Caco-2 (cell line): Measurements from ENCODE around the gene CEND1. TPM values are rescaled to one million over a fixed set of nuclear protein-coding genes. Genes with fewer than 3 reads are reported as not detected.

Experiments used
- BruUV-seq: library from RNA; stranded (reverse); fragments of 400-500 nt; replicated peaks from 2 replicates; lab custom pipeline; 2021; lab: Mats Ljungman, UMichigan
- CTCF ChIA-PET: fragments of 300-600 bp; sonication (Branson Sonifier 250); formaldehyde crosslinking; loops from one replicate; lab custom pipeline; 2022; ENCODE audit warnings: antibody characterized with exemption; lab: Charles Lee
- POLR2A ChIA-PET: fragments of 300-600 bp; sonication (Branson Sonifier 250); formaldehyde crosslinking; loops from one replicate; lab custom pipeline; 2022; ENCODE audit warnings: antibody characterized with exemption; lab: Charles Lee
- DNase-seq, 2 experiments: peaks; one replicate each; pipeline versions ENCODE4 v3.0.0 to v3.0.0-alpha.2; 2020 to 2022
- H3K27me3 ChIP-seq: replicated peaks from 2 replicates; pipeline ENCODE4 v1.6.0; 2011; ENCODE audit warnings: low read length; ENCODE audit not compliant: control insufficient read depth, insufficient read depth
- H3K36me3 ChIP-seq: 2 replicates; pipeline ENCODE4 v1.5.1; 2011; ENCODE audit warnings: low read length; ENCODE audit not compliant: control insufficient read depth, insufficient read depth
- H3K4me1 ChIP-seq: fragments of 250-450 bp; sonication (Bioruptor Pico); 2 replicates; pipeline ENCODE4 v1.5.1; 2020; ENCODE audit warnings: mild to moderate bottlenecking
- H3K4me3 ChIP-seq: 2 replicates; pipeline ENCODE4 v1.5.1; 2011; ENCODE audit warnings: low read depth, mild to moderate bottlenecking, control low read depth, low read length
- H3K9me3 ChIP-seq: fragments of 250-450 bp; sonication (Bioruptor Pico); 2 replicates; pipeline ENCODE4 v1.5.1; 2020; ENCODE audit warnings: mild to moderate bottlenecking, moderate library complexity
- H3K27ac Mint-ChIP-seq: one replicate; pipeline ENCODE4 v1.8.0; 2022; ENCODE audit warnings: mixed read lengths; ENCODE audit not compliant: unreplicated experiment
- H3K27me3 Mint-ChIP-seq: one replicate; pipeline ENCODE4 v1.8.0; 2022; ENCODE audit warnings: mixed read lengths; ENCODE audit not compliant: insufficient read depth, unreplicated experiment
- H3K36me3 Mint-ChIP-seq: one replicate; pipeline ENCODE4 v1.8.0; 2022; ENCODE audit warnings: mild to moderate bottlenecking, mixed read lengths; ENCODE audit not compliant: insufficient read depth, unreplicated experiment
- H3K4me1 Mint-ChIP-seq: one replicate; pipeline ENCODE4 v1.8.0; 2022; ENCODE audit warnings: low read depth, mixed read lengths; ENCODE audit not compliant: unreplicated experiment
- H3K4me3 Mint-ChIP-seq: one replicate; pipeline ENCODE4 v1.8.0; 2022; ENCODE audit warnings: mild to moderate bottlenecking, moderate library complexity, mixed read lengths; ENCODE audit not compliant: unreplicated experiment
- H3K9me3 Mint-ChIP-seq: one replicate; pipeline ENCODE4 v1.8.0; 2022; ENCODE audit warnings: mixed read lengths; ENCODE audit not compliant: unreplicated experiment
- CTCF ChIP-seq, 2 experiments: fragments of 200-600 bp in 1 of 2; IDR thresholded peaks; 1 replicate in 1 of 2; 2 replicates in 1 of 2; pipeline versions ENCODE4 v1.5.1 to v1.8.0; 2011 to 2022; ENCODE audit warnings: antibody characterized with exemption in 1 of 2, control low read depth in 1 of 2, inconsistent platforms in 1 of 2, low read depth in 1 of 2, low read length in 1 of 2, mild to moderate bottlenecking in 1 of 2, moderate library complexity in 1 of 2; ENCODE audit not compliant: insufficient read depth in 1 of 2, severe bottlenecking in 1 of 2, unreplicated experiment in 1 of 2
- intact Hi-C: fragments of 100-400 bp; cut with micrococcal nuclease; formaldehyde crosslinking; loops from one replicate; pipeline ENCODE4 v1.10.0; 2022; ENCODE audit not compliant: unreplicated experiment
- total RNA-seq: library from RNA; stranded (reverse); gene quantifications from 2 replicates; pipeline ENCODE4 v1.2.3, GENCODE V29; 2022

CEND1 gene
- total RNA-seq, 1 experiment from 2014 or later = not detected

- H3K27ac Mint-ChIP-seq = no peak overlapping the region
- TF ChIP-seq CTCF (IDR thresholded peaks at IDR 0.05; ENCODE audit: insufficient read depth in 1 of 2, low read depth in 1 of 2, low read length in 1 of 2, severe bottlenecking in 1 of 2, unreplicated experiment in 1 of 2) = no peak
- intact Hi-C loops = no loop called here
These were observed 48.1 kb upstream of the CEND1 start for GRCh38 chr11:837990-838307.

GRCh38 chr11:837189-837989 is 47.5 kb upstream of the CEND1 start:
- ChIA-PET POLR2A (interaction anchor here (0.6 kb wide), 1 partner anchor 28 kb away, joined by 4 read pairs; no protein-coding TSS in a partner anchor), CTCF (interaction anchor here (1.6 kb wide), 1 partner anchor 8 kb away, joined by 4 read pairs; no protein-coding TSS in a partner anchor)
- no peak overlapping the region for H3K27ac Mint-ChIP-seq
- H3K4me1 Mint-ChIP-seq = peaks cover 19% of the 10 kb centered on the region
- no peak for DNase-seq
- H3K36me3 Mint-ChIP-seq = peaks cover 81% of the 10 kb centered on the region
- peaks cover 24% of the 10 kb centered on the region for H3K4me1 ChIP-seq
- intact Hi-C loops = no loop called here
- no peaks in the 10 kb centered on the region for H3K9me3 Mint-ChIP-seq
- no peak overlapping the region for H3K4me3 Mint-ChIP-seq
- BruUV-seq = no TSS peak
- no peaks in the 10 kb centered on the region for H3K9me3 ChIP-seq
- H3K27me3 Mint-ChIP-seq = no peaks in the 10 kb centered on the region
- H3K36me3 ChIP-seq = peaks cover 8% of the 10 kb centered on the region
- TF ChIP-seq CTCF (IDR thresholded peaks at IDR 0.05; ENCODE audit: insufficient read depth in 1 of 2, low read depth in 1 of 2, low read length in 1 of 2, severe bottlenecking in 1 of 2, unreplicated experiment in 1 of 2) = no peak
- H3K4me3 ChIP-seq = no peak overlapping the region
- H3K27me3 ChIP-seq = no peaks in the 10 kb centered on the region

More at GRCh38 chr11:837990-838307, 48.1 kb upstream of the CEND1 start:
- peaks cover 18% of the 10 kb centered on the region for H3K4me1 Mint-ChIP-seq
- no peak overlapping the region for H3K4me3 Mint-ChIP-seq
- no peak overlapping the region for H3K4me3 ChIP-seq
- H3K9me3 ChIP-seq = no peaks in the 10 kb centered on the region
- ChIA-PET POLR2A (interaction anchor here (0.6 kb wide), 1 partner anchor 29 kb away, joined by 4 read pairs; no protein-coding TSS in a partner anchor), CTCF (interaction anchor here (0.6 to 1.6 kb wide), 2 partner anchors 9 to 270 kb away, joined by 4 to 5 read pairs; no protein-coding TSS in a partner anchor)
- no peaks in the 10 kb centered on the region for H3K27me3 ChIP-seq
- H3K9me3 Mint-ChIP-seq = no peaks in the 10 kb centered on the region
- H3K36me3 ChIP-seq = peaks cover 8% of the 10 kb centered on the region
- BruUV-seq = no TSS peak
- peaks cover 84% of the 10 kb centered on the region for H3K36me3 Mint-ChIP-seq
- H3K27me3 Mint-ChIP-seq = no peaks in the 10 kb centered on the region
- no peak for DNase-seq
- H3K4me1 ChIP-seq = peaks cover 23% of the 10 kb centered on the region

GRCh38 chr11:836700-837099 is 46.8 kb upstream of the CEND1 start:
- Mint-ChIP-seq H3K9me3 (no peaks in the 10 kb centered on the region), H3K36me3 (peaks cover 78% of the 10 kb centered on the region), H3K27ac (no peak overlapping the region), H3K4me1 (peaks cover 24% of the 10 kb centered on the region), H3K4me3 (no peak overlapping the region), H3K27me3 (no peaks in the 10 kb centered on the region)
- peaks cover 8% of the 10 kb centered on the region for H3K36me3 ChIP-seq
- H3K4me3 ChIP-seq = no peak overlapping the region
- intact Hi-C loops = no loop called here
- H3K4me1 ChIP-seq = peaks cover 30% of the 10 kb centered on the region
- no peaks in the 10 kb centered on the region for H3K27me3 ChIP-seq
- ChIA-PET POLR2A (interaction anchor here (1.0 kb wide), 1 partner anchor 17 kb away, joined by 3 read pairs; no protein-coding TSS in a partner anchor), CTCF (no interaction called here)
- H3K9me3 ChIP-seq = no peaks in the 10 kb centered on the region
- no peak for TF ChIP-seq CTCF (IDR thresholded peaks at IDR 0.05; ENCODE audit: insufficient read depth in 1 of 2, low read depth in 1 of 2, low read length in 1 of 2, severe bottlenecking in 1 of 2, unreplicated experiment in 1 of 2)
- no peak for DNase-seq
- BruUV-seq = no TSS peak
